Gastrocnemius medialis (tissue), 4 donors: ENCODE measurements around the gene AMPD1.

Source experiments
- POLR2A ChIP-seq, 2 donors: fragments of 450-650 bp; IDR thresholded peaks; one replicate each; pipeline ENCODE4 v1.6.1; 2017; ENCODE audit warnings: antibody characterized with exemption in 2 of 2, mild to moderate bottlenecking in 2 of 2, moderate library complexity in 2 of 2
- TF ChIP-seq, protein P1 (sequence below), 5 experiments: fragments of 450-650 bp in 3 of 5; fragments of 200-600 bp in 2 of 5; sonication (generic) in 2 of 5; IDR thresholded peaks in 4 of 5; conservative IDR thresholded peaks in 1 of 5; 1 replicate in 4 of 5; 2 replicates in 1 of 5; pipeline ENCODE4 v1.5.1; 2016 to 2019; ENCODE audit warnings: antibody characterized with exemption in 5 of 5, mild to moderate bottlenecking in 3 of 5, moderate library complexity in 3 of 5

DNA sequence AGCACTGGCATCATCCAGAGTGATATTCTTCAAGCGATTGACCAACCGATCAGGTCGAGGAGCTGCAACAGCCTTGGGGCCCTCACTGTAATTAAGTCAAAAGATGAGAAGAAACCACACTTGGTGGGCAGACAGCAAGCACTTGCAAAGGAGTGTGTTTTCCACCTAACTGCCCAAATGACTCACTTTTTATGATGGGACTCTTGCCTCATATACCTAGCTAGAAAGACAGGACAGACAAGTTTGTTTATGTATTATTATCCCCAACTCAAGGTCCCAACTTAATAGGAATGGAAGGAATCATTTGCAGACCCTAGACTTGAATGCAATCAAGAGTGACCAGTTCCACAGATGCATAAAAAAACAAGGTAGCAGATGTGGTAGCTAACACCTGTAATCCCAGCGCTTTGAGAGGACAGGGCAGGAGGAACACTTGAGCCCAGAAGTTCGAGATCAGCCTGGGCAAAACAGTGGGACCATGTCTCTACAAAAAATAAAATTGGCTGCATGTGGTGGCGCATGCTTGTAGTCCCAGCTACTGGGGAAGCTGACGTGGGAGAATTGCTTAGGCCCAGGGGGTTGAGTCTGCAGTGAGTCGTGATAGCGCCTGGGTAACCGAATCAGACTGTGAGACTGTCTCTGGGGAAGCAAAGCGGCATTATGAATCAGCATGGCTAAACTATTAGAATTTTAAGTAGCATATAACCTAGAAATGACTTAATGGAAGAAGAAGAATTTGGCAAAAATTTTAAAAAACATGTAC, 23.5 kb upstream of the AMPD1 start:
- TF ChIP-seq, protein P1, sequence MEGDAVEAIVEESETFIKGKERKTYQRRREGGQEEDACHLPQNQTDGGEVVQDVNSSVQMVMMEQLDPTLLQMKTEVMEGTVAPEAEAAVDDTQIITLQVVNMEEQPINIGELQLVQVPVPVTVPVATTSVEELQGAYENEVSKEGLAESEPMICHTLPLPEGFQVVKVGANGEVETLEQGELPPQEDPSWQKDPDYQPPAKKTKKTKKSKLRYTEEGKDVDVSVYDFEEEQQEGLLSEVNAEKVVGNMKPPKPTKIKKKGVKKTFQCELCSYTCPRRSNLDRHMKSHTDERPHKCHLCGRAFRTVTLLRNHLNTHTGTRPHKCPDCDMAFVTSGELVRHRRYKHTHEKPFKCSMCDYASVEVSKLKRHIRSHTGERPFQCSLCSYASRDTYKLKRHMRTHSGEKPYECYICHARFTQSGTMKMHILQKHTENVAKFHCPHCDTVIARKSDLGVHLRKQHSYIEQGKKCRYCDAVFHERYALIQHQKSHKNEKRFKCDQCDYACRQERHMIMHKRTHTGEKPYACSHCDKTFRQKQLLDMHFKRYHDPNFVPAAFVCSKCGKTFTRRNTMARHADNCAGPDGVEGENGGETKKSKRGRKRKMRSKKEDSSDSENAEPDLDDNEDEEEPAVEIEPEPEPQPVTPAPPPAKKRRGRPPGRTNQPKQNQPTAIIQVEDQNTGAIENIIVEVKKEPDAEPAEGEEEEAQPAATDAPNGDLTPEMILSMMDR (IDR thresholded peaks at IDR 0.05 in 4 of 5, conservative IDR thresholded peaks at IDR 0.05 in 1 of 5) = no peak
- no peak for TF ChIP-seq POLR2A (IDR thresholded peaks at IDR 0.05)
